Measurements from ENCODE around the gene KCNB1. TPM values are rescaled to one million over a fixed set of nuclear protein-coding genes. Genes with fewer than 3 reads are reported as not detected.

KCNB1 gene
- polyA plus RNA-seq, 1 experiment: 0.06 TPM

DNA sequence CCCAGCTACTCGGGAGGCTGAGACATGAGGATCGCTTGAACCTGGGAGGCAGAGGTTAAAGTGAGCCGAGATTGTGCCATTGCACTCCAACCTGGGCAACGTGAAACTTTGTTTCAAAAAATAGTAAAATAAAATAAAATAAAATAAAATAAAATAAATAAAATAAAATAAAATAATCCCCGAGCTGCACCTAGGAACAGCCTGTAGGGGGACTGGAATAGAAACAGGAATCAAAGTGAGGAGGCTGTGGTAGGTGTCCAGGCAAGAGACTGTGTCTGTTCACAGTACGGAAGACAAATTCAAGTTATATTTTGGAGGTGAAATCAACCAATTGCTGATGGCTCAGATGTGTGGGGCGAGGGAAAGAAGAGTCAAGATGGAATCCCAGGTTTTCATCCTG lies 86.2 kb downstream of the KCNB1 start:
- no peak for DNase-seq (ENCODE audit: low read depth, low spot score)

DNA sequence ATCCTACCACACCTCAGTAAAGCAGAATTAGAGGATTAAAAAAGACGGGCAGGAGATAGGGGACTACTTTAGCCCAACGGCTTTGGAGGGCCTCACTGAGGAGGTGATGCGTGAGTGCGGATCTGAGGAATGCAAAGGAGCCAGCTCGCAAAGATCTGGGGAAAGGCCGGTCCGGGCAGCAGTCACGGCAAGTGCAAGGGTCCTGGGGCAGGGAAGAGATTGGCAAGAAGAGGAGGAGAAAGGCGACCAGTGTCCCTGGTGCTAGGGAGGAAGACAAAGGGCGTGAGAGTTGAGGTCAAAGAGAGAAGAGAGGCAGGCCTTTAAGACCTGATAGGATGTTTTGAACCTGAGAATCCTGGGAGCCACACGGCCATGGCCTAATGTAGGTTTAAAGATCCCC lies 86.8 kb downstream of the KCNB1 start:
- Histone ChIP-seq H3K27me3 (ENCODE audit: control insufficient read depth, insufficient read depth, low read length) (peaks cover 24% of the 10 kb centered on the region), H3K9me3 (ENCODE audit: control insufficient read depth, insufficient read depth, low read length) (peaks cover 3% of the 10 kb centered on the region; the same call in 1 of the 2 replicates), H3K27ac (ENCODE audit: low read depth, low read length) (no peak overlapping the region), H3K4me3 (ENCODE audit: low read depth, low read length) (no peak overlapping the region)
- no peak for DNase-seq (ENCODE audit: low read depth, low spot score)
- POLR2A ChIA-PET: no interaction called here
- no peak for TF ChIP-seq CTCF (IDR thresholded peaks at IDR 0.05; ENCODE audit: low read depth, low read length)
- CTCF ChIA-PET: interaction anchor here (2.9 kb wide), 1 partner anchor 11 kb away, joined by 8 read pairs; no protein-coding TSS in a partner anchor

More for the DNA sequence above, 86.2 kb downstream of the KCNB1 start:
- POLR2A ChIA-PET: no interaction called here
- H3K9me3 ChIP-seq (ENCODE audit: control insufficient read depth, insufficient read depth, low read length): peaks cover 3% of the 10 kb centered on the region; the same call in 1 of the 2 replicates
- peaks cover 20% of the 10 kb centered on the region for H3K27me3 ChIP-seq (ENCODE audit: control insufficient read depth, insufficient read depth, low read length)
- H3K4me3 ChIP-seq (ENCODE audit: low read depth, low read length): no peak overlapping the region
- no peak overlapping the region for H3K27ac ChIP-seq (ENCODE audit: low read depth, low read length)
- TF ChIP-seq CTCF (IDR thresholded peaks at IDR 0.05; ENCODE audit: low read depth, low read length): peak; percentile 37
- CTCF ChIA-PET: interaction anchor here (2.9 kb wide), 1 partner anchor 11 kb away, joined by 8 read pairs; no protein-coding TSS in a partner anchor

DNA sequence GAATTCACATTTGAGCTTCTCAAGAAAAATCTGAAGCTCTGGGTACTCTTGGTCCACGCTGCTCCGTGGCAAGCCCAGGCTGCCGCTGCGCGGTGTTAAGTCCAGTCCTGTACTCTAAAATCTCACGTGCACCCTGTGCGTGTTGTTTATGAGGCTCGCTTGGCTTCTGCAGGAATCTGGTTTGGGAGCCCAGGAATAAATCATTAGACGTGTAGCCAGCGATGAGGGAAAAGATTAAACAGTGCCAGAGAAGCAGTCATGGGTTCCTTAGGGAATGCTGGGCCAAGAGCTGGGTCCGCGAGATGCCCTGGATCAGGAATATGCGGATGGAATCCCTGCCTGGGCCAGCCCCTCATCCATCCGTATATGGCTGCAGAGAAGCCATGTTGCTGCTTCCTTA lies 87.3 kb downstream of the KCNB1 start:
- POLR2A ChIA-PET: no interaction called here
- no peak for DNase-seq (ENCODE audit: low read depth, low spot score)
- H3K9me3 ChIP-seq (ENCODE audit: control insufficient read depth, insufficient read depth, low read length): peaks cover 3% of the 10 kb centered on the region; the same call in 1 of the 2 replicates
- peaks cover 26% of the 10 kb centered on the region for H3K27me3 ChIP-seq (ENCODE audit: control insufficient read depth, insufficient read depth, low read length)
- no peak overlapping the region for H3K4me3 ChIP-seq (ENCODE audit: low read depth, low read length)
- CTCF ChIA-PET: interaction anchor here (2.9 kb wide), 1 partner anchor 10 kb away, joined by 8 read pairs; no protein-coding TSS in a partner anchor
- H3K27ac ChIP-seq (ENCODE audit: low read depth, low read length): no peak overlapping the region
- TF ChIP-seq CTCF (IDR thresholded peaks at IDR 0.05; ENCODE audit: low read depth, low read length): no peak

- Histone ChIP-seq H3K27ac (ENCODE audit: low read depth, low read length) (no peak overlapping the region), H3K27me3 (ENCODE audit: control insufficient read depth, insufficient read depth, low read length) (peaks cover 26% of the 10 kb centered on the region), H3K4me3 (ENCODE audit: low read depth, low read length) (no peak overlapping the region), H3K9me3 (ENCODE audit: control insufficient read depth, insufficient read depth, low read length) (peaks cover 3% of the 10 kb centered on the region; the same call in 1 of the 2 replicates)
- ChIA-PET POLR2A (no interaction called here), CTCF (interaction anchor here (0.6 to 2.9 kb wide), 2 partner anchors 10 to 479 kb away, joined by 4 to 8 read pairs; no protein-coding TSS in a partner anchor)
- no peak for TF ChIP-seq CTCF (IDR thresholded peaks at IDR 0.05; ENCODE audit: low read depth, low read length)
- DNase-seq (ENCODE audit: low read depth, low spot score): no peak
Measured at GRCh38 chr20:49394757-49395156, 87.7 kb downstream of the KCNB1 start.

DNA sequence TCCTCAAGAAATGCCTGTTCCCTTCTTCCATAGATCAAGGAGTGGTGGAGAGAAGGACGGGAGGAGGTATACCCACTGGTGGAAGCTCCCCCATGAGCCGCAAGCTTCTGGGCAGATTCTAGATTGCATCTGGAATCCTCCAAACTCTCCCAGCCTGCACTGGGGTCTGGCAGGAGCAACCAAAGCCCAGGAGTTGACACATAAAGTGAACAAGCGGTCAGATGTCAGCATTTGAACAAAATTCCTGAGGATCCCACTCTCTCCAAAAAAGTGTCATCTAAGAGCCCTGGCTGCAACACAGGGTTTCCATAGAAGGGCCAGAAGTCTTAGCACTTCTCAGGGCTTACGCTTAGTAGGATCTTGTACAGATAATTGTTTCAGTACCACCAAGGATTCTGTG lies 88.2 kb downstream of the KCNB1 start:
- no peak overlapping the region for H3K27ac ChIP-seq (ENCODE audit: low read depth, low read length)
- TF ChIP-seq CTCF (IDR thresholded peaks at IDR 0.05; ENCODE audit: low read depth, low read length): no peak
- no peak for DNase-seq (ENCODE audit: low read depth, low spot score)
- CTCF ChIA-PET: interaction anchor here (0.6 to 2.9 kb wide), 2 partner anchors 9 to 480 kb away, joined by 4 to 8 read pairs; no protein-coding TSS in a partner anchor
- H3K27me3 ChIP-seq (ENCODE audit: control insufficient read depth, insufficient read depth, low read length): peaks cover 26% of the 10 kb centered on the region
- peaks cover 3% of the 10 kb centered on the region; the same call in 1 of the 2 replicates for H3K9me3 ChIP-seq (ENCODE audit: control insufficient read depth, insufficient read depth, low read length)
- POLR2A ChIA-PET: no interaction called here
- H3K4me3 ChIP-seq (ENCODE audit: low read depth, low read length): no peak overlapping the region
